SW480 (cell line): ENCODE data around the gene ZNF469.

Experiments
- DNase-seq: peaks from one replicate; pipeline ENCODE4 v3.0.0-alpha.2; 2016; ENCODE audit warnings: low spot score

Gene ZNF469

GRCh38 chr16:88411951-88412576 lies 29.3 kb downstream of the ZNF469 start:
- no peak for DNase-seq

- DNase-seq = no peak
Measured at GRCh38 chr16:88412766-88413165, 30.0 kb downstream of the ZNF469 start.

GRCh38 chr16:88413231-88413630 lies 30.5 kb downstream of the ZNF469 start:
- DNase-seq = no peak

GRCh38 chr16:88413631-88414030 lies 30.9 kb downstream of the ZNF469 start:
- no peak for DNase-seq

GRCh38 chr16:88414521-88415380 lies 32.0 kb downstream of the ZNF469 start:
- DNase-seq = no peak

- no peak for DNase-seq
Measured at GRCh38 chr16:88415381-88415705, 32.6 kb downstream of the ZNF469 start.

- no peak for DNase-seq
Measured at GRCh38 chr16:88415713-88416323, 33.1 kb downstream of the ZNF469 start.

- no peak for DNase-seq
Measured at GRCh38 chr16:88416686-88417085, 33.9 kb downstream of the ZNF469 start.

GRCh38 chr16:88417684-88418476 lies 35.1 kb downstream of the ZNF469 start:
- DNase-seq = no peak

- DNase-seq = no peak
Measured at GRCh38 chr16:88418869-88419268, 36.1 kb downstream of the ZNF469 start.

- no peak for DNase-seq
Measured at GRCh38 chr16:88419790-88420189, 37.0 kb downstream of the ZNF469 start.

GRCh38 chr16:88420496-88420895 lies 37.7 kb downstream of the ZNF469 start:
- DNase-seq = no peak

- no peak for DNase-seq
Measured at GRCh38 chr16:88421301-88421700, 38.5 kb downstream of the ZNF469 start.

GRCh38 chr16:88421871-88422433 lies 39.2 kb downstream of the ZNF469 start:
- no peak for DNase-seq

- no peak for DNase-seq
Measured at GRCh38 chr16:88422733-88423447, 40.1 kb downstream of the ZNF469 start.

GRCh38 chr16:88423448-88423850 lies 40.7 kb downstream of the ZNF469 start:
- no peak for DNase-seq

- DNase-seq = peak; percentile 42
Measured at GRCh38 chr16:88424587-88425235, 42.0 kb downstream of the ZNF469 start.

GRCh38 chr16:88426018-88426417 lies 43.3 kb downstream of the ZNF469 start:
- DNase-seq = no peak

GRCh38 chr16:88427376-88427775 lies 44.6 kb downstream of the ZNF469 start:
- DNase-seq = no peak

- DNase-seq = no peak
Measured at GRCh38 chr16:88428156-88428555, 45.4 kb downstream of the ZNF469 start.
